Parathyroid adenoma (tissue), 2 donors: Measurements from ENCODE around the gene RAB30.
A peak's percentile ranks its signal among the peaks of the same experiment; 100 is the strongest.

ENCODE experiments used
- H2AFZ ChIP-seq: fragments of 300-600 bp; sonication (generic); one replicate; pipeline ENCODE4 v1.7.0; 2017; ENCODE audit warnings: antibody characterized with exemption, mild to moderate bottlenecking
- H3K27ac ChIP-seq: fragments of 300-600 bp; sonication (generic); one replicate; pipeline ENCODE4 v1.7.0; 2017
- H3K27me3 ChIP-seq: fragments of 300-600 bp; sonication (generic); one replicate; pipeline ENCODE4 v1.7.0; 2017; ENCODE audit warnings: low read length; ENCODE audit not compliant: control insufficient read depth, insufficient read depth
- H3K36me3 ChIP-seq: fragments of 300-600 bp; sonication (generic); one replicate; pipeline ENCODE4 v1.7.0; 2017; ENCODE audit warnings: low read length; ENCODE audit not compliant: control insufficient read depth, insufficient read depth
- H3K4me1 ChIP-seq: fragments of 300-600 bp; sonication (generic); one replicate; pipeline ENCODE4 v1.7.0; 2017; ENCODE audit warnings: control low read depth
- H3K4me2 ChIP-seq: fragments of 300-600 bp; sonication (generic); one replicate; pipeline ENCODE4 v1.7.0; 2017; ENCODE audit warnings: low read length
- H3K4me3 ChIP-seq: fragments of 300-600 bp; sonication (generic); one replicate; pipeline ENCODE4 v1.7.0; 2017; ENCODE audit warnings: low read depth, low read length
- H3K79me2 ChIP-seq: fragments of 300-600 bp; sonication (generic); one replicate; pipeline ENCODE4 v1.7.0; 2017; ENCODE audit warnings: control low read depth
- H3K9ac ChIP-seq: fragments of 300-600 bp; sonication (generic); one replicate; pipeline ENCODE4 v1.7.0; 2017; ENCODE audit warnings: mild to moderate bottlenecking
- H3K9me3 ChIP-seq: fragments of 300-600 bp; sonication (generic); one replicate; pipeline ENCODE4 v1.7.0; 2017; ENCODE audit warnings: low read length; ENCODE audit not compliant: control insufficient read depth
- CTCF ChIP-seq: fragments of 300-600 bp; sonication (generic); IDR thresholded peaks from one replicate; pipeline ENCODE4 v1.7.0; 2017; ENCODE audit warnings: antibody characterized with exemption, mild to moderate bottlenecking
- donor health status: primary hyperparathyroidism.

RAB30 gene

GRCh38 chr11:83033972-83034672, 37.6 kb downstream of the RAB30 start:
- Histone ChIP-seq H2AFZ (peak overlapping the region; percentile 58), H3K27ac (no peak overlapping the region), H3K79me2 (peaks cover 4% of the 10 kb centered on the region), H3K27me3 (no peaks in the 10 kb centered on the region), H3K4me3 (no peak overlapping the region), H3K36me3 (no peaks in the 10 kb centered on the region), H3K9me3 (no peaks in the 10 kb centered on the region), H3K4me2 (no peak overlapping the region), H3K9ac (no peak overlapping the region), H3K4me1 (peaks cover 3% of the 10 kb centered on the region)
- no peak for TF ChIP-seq CTCF

GRCh38 chr11:83033371-83033770, 38.3 kb downstream of the RAB30 start:
- Histone ChIP-seq H3K4me2 (no peak overlapping the region), H2AFZ (no peak overlapping the region), H3K9ac (no peak overlapping the region), H3K4me3 (no peak overlapping the region), H3K27me3 (no peaks in the 10 kb centered on the region), H3K27ac (no peak overlapping the region), H3K79me2 (peaks cover 4% of the 10 kb centered on the region), H3K9me3 (no peaks in the 10 kb centered on the region), H3K36me3 (no peaks in the 10 kb centered on the region), H3K4me1 (peaks cover 3% of the 10 kb centered on the region)
- TF ChIP-seq CTCF = no peak

- Histone ChIP-seq H2AFZ (no peak overlapping the region), H3K79me2 (peaks cover 6% of the 10 kb centered on the region), H3K4me3 (no peak overlapping the region), H3K9me3 (no peaks in the 10 kb centered on the region), H3K27ac (no peak overlapping the region), H3K4me2 (no peak overlapping the region), H3K9ac (no peak overlapping the region), H3K4me1 (peaks cover 3% of the 10 kb centered on the region), H3K36me3 (no peaks in the 10 kb centered on the region), H3K27me3 (no peaks in the 10 kb centered on the region)
- no peak for TF ChIP-seq CTCF
Measured at GRCh38 chr11:83031127-83031526, 40.6 kb downstream of the RAB30 start.

GRCh38 chr11:83027794-83028193, 43.9 kb downstream of the RAB30 start:
- H3K4me1 ChIP-seq = no peaks in the 10 kb centered on the region
- no peak for TF ChIP-seq CTCF
- H3K27ac ChIP-seq = no peak overlapping the region

GRCh38 chr11:83027289-83027688, 44.4 kb downstream of the RAB30 start:
- no peaks in the 10 kb centered on the region for H3K27me3 ChIP-seq
- H3K4me3 ChIP-seq = no peak overlapping the region
- no peaks in the 10 kb centered on the region for H3K9me3 ChIP-seq
- no peak overlapping the region for H2AFZ ChIP-seq
- no peaks in the 10 kb centered on the region for H3K4me1 ChIP-seq
- peaks cover 5% of the 10 kb centered on the region for H3K79me2 ChIP-seq
- no peaks in the 10 kb centered on the region for H3K36me3 ChIP-seq
- no peak overlapping the region for H3K4me2 ChIP-seq
- H3K9ac ChIP-seq = no peak overlapping the region
- TF ChIP-seq CTCF = no peak
- H3K27ac ChIP-seq = no peak overlapping the region

More at GRCh38 chr11:83027794-83028193, 43.9 kb downstream of the RAB30 start:
- Histone ChIP-seq H3K4me2 (no peak overlapping the region), H3K9ac (no peak overlapping the region), H3K27me3 (no peaks in the 10 kb centered on the region), H3K36me3 (no peaks in the 10 kb centered on the region), H2AFZ (no peak overlapping the region), H3K79me2 (peaks cover 5% of the 10 kb centered on the region), H3K9me3 (no peaks in the 10 kb centered on the region), H3K4me3 (no peak overlapping the region)
